ENCODE measurements around the gene CACNA1C. TPM values are rescaled to one million over a fixed set of nuclear protein-coding genes. Genes with fewer than 3 reads are reported as not detected.
A peak's percentile ranks its signal among the peaks of the same experiment; 100 is the strongest.

The CACNA1C gene
- total and polyA plus RNA-seq, 2 of the 4 experiments (the other 2 are of a cell fraction) = 1.6 to 2.6 TPM

DNA sequence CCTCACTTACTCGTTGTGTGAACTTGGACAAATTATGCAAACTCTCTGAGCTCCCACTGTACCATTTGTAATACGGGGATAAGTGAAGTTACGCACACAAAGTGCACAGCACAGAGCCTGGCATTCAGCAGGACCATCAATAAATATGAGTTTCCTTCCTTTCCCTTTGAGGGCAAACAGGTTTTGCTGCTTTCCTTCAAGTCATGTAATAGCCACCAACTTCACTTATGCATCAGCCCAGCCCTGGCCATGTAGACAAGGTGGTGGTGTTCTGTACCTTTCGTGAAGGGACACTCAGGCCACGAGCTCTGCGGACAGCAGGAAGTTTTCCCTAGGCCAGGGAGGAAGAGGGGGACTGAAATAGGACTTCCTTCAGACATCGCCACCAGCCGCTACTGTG lies 272.7 kb downstream of the CACNA1C start:
- H3K4me1 ChIP-seq (ENCODE audit: control insufficient read depth, insufficient read depth, low read length) = peaks cover 14% of the 10 kb centered on the region
- intact Hi-C loops (cut with micrococcal nuclease) = no loop called here
- no peak overlapping the region for H4K91ac ChIP-seq (ENCODE audit: insufficient read depth, low read depth, low read length)
- POLR2A ChIA-PET (ENCODE audit: unreplicated experiment) = interaction anchor here (0.6 kb wide), 1 partner anchor 113 kb away, joined by 3 read pairs; no protein-coding TSS in a partner anchor
- BruUV-seq (replicated peaks) = no TSS peak
- no peak overlapping the region for H2BK15ac ChIP-seq (ENCODE audit: low read depth, low read length)
- no peak overlapping the region for H2AK9ac ChIP-seq (replicated peaks; ENCODE audit: low read depth, low read length, poor library complexity)
- ATAC-seq (ENCODE audit: low read depth) (no peak), DNase-seq (no peak)
- no peaks in the 10 kb centered on the region for H3K36me3 ChIP-seq (ENCODE audit: control insufficient read depth, insufficient read depth, low read length)
- H4K20me1 ChIP-seq (ENCODE audit: insufficient read depth, low read length) = no peaks in the 10 kb centered on the region
- TF ChIP-seq CHD1 (IDR thresholded peaks at IDR 0.05; ENCODE audit: low read depth, low read length) = no peak
- no peak for TF ChIP-seq NFE2L2 (IDR thresholded peaks at IDR 0.05; ENCODE audit: low read depth, low read length)
- no peak for TF ChIP-seq BHLHE40 (IDR thresholded peaks at IDR 0.05; ENCODE audit: low read depth, low read length)
- TF ChIP-seq, protein P1, sequence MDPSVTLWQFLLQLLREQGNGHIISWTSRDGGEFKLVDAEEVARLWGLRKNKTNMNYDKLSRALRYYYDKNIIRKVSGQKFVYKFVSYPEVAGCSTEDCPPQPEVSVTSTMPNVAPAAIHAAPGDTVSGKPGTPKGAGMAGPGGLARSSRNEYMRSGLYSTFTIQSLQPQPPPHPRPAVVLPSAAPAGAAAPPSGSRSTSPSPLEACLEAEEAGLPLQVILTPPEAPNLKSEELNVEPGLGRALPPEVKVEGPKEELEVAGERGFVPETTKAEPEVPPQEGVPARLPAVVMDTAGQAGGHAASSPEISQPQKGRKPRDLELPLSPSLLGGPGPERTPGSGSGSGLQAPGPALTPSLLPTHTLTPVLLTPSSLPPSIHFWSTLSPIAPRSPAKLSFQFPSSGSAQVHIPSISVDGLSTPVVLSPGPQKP (IDR thresholded peaks at IDR 0.05; ENCODE audit: borderline replicate concordance, low read depth, low read length) = no peak
- TF ChIP-seq, protein P2, sequence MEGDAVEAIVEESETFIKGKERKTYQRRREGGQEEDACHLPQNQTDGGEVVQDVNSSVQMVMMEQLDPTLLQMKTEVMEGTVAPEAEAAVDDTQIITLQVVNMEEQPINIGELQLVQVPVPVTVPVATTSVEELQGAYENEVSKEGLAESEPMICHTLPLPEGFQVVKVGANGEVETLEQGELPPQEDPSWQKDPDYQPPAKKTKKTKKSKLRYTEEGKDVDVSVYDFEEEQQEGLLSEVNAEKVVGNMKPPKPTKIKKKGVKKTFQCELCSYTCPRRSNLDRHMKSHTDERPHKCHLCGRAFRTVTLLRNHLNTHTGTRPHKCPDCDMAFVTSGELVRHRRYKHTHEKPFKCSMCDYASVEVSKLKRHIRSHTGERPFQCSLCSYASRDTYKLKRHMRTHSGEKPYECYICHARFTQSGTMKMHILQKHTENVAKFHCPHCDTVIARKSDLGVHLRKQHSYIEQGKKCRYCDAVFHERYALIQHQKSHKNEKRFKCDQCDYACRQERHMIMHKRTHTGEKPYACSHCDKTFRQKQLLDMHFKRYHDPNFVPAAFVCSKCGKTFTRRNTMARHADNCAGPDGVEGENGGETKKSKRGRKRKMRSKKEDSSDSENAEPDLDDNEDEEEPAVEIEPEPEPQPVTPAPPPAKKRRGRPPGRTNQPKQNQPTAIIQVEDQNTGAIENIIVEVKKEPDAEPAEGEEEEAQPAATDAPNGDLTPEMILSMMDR (conservative IDR thresholded peaks at IDR 0.05; ENCODE audit: low read depth, low read length) = no peak
- no peak for TF ChIP-seq RFX5 (IDR thresholded peaks at IDR 0.05; ENCODE audit: low read depth, low read length)
- no peak for TF ChIP-seq FOS (IDR thresholded peaks at IDR 0.05; ENCODE audit: low read depth, low read length)
- TF ChIP-seq RCOR1 (IDR thresholded peaks at IDR 0.05; ENCODE audit: insufficient replicate concordance, low read length) = no peak
- TF ChIP-seq MXI1 (IDR thresholded peaks at IDR 0.05; ENCODE audit: borderline replicate concordance, low read depth, low read length) = no peak
- no peak for TF ChIP-seq MAZ (IDR thresholded peaks at IDR 0.05; ENCODE audit: borderline replicate concordance, low read depth, low read length)
- TF ChIP-seq, protein P3, sequence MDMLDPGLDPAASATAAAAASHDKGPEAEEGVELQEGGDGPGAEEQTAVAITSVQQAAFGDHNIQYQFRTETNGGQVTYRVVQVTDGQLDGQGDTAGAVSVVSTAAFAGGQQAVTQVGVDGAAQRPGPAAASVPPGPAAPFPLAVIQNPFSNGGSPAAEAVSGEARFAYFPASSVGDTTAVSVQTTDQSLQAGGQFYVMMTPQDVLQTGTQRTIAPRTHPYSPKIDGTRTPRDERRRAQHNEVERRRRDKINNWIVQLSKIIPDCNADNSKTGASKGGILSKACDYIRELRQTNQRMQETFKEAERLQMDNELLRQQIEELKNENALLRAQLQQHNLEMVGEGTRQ (IDR thresholded peaks at IDR 0.05; ENCODE audit: low read depth, low read length) = no peak
- no peak for TF ChIP-seq SMC3 (IDR thresholded peaks at IDR 0.05; ENCODE audit: low read depth, low read length)
- no peak for TF ChIP-seq CEBPB (IDR thresholded peaks at IDR 0.05; ENCODE audit: low read depth, low read length)
- TF ChIP-seq RAD21 (IDR thresholded peaks at IDR 0.05; ENCODE audit: low read length) = no peak
- TF ChIP-seq POLR2A (IDR thresholded peaks at IDR 0.05; ENCODE audit: low read depth, low read length) = no peak
- TF ChIP-seq MAFK (IDR thresholded peaks at IDR 0.05; ENCODE audit: low read depth, low read length) = no peak
- no peak overlapping the region for H3K23ac ChIP-seq (ENCODE audit: low read depth, low read length)
- H3K4me3 ChIP-seq (ENCODE audit: insufficient read depth, low read depth, low read length) = no peak overlapping the region
- H3K79me1 ChIP-seq (ENCODE audit: low read depth in 1 of 2, low read length in 2 of 2) = peaks cover 0 to 10% of the 10 kb centered on the region in 2 experiments; a peak in 1 of 4 replicates
- no peaks in the 10 kb centered on the region for H3K27me3 ChIP-seq (ENCODE audit: control insufficient read depth, insufficient read depth, low read length)
- no peaks in the 10 kb centered on the region for H3K9me3 ChIP-seq (ENCODE audit: control insufficient read depth, insufficient read depth, low read length)
- H2BK120ac ChIP-seq (ENCODE audit: low read depth, low read length) = no peak overlapping the region
- CTCF ChIA-PET = no interaction called here
- no peak overlapping the region for H3K18ac ChIP-seq (ENCODE audit: low read depth, low read length)
- H3K4me2 ChIP-seq (ENCODE audit: low read depth, low read length) = no peak overlapping the region
- no peak overlapping the region for H3K9ac ChIP-seq (ENCODE audit: low read depth, low read length)
- H3K4ac ChIP-seq (ENCODE audit: low read depth, low read length) = no peak overlapping the region
- H4K5ac ChIP-seq (ENCODE audit: low read depth, low read length) = no peak overlapping the region
- 90% methylated on average over 3 of the region's 8 CpGs; no CpG with 5 or more reads in 1 of the 2 experiments for WGBS, 2 experiments (ENCODE audit: extremely low coverage in 2 of 2, insufficient read length in 1 of 2)
- H3K27ac ChIP-seq (ENCODE audit: insufficient read depth, low read length) = no peak overlapping the region
- H4K8ac ChIP-seq (ENCODE audit: low read depth in 2 of 2, low read length in 2 of 2) = no peak overlapping the region
- H2AK5ac ChIP-seq (ENCODE audit: low read depth, low read length) = peak overlapping the region; percentile 43; the same call in 1 of the 2 replicates
- peaks cover 23% of the 10 kb centered on the region for H3K9me1 ChIP-seq (ENCODE audit: insufficient read depth, low read length)
- dilution Hi-C loops (cut with HindIII; ENCODE audit: low sequenced_read_pairs, unreplicated experiment) = no loop called here
- H3K56ac ChIP-seq (ENCODE audit: extremely low read depth, insufficient read depth, low read length) = no peak overlapping the region
- no peak overlapping the region for H2BK5ac ChIP-seq (ENCODE audit: low read depth, low read length, poor library complexity, severe bottlenecking)
- H2AFZ ChIP-seq (replicated peaks; ENCODE audit: low read length, poor library complexity) = no peak overlapping the region
- no peak overlapping the region; the same call in 1 of the 2 replicates for H2BK20ac ChIP-seq (ENCODE audit: low read depth, low read length)
- in situ Hi-C loops (cut with MboI; ENCODE audit: low sequenced_read_pairs) = no loop called here
- H3K14ac ChIP-seq (replicated peaks; ENCODE audit: low read depth, low read length) = no peak overlapping the region

Measured in IMR-90 (cell line).